Measurements from ENCODE around the gene BICRA.
A peak's percentile ranks its signal among the peaks of the same experiment; 100 is the strongest.
"Not testable (repeated sequence)": the region's sequence is repeated elsewhere in the genome, so short reads cannot be mapped to it uniquely, and the experiment has no call there.

BICRA gene

DNA sequence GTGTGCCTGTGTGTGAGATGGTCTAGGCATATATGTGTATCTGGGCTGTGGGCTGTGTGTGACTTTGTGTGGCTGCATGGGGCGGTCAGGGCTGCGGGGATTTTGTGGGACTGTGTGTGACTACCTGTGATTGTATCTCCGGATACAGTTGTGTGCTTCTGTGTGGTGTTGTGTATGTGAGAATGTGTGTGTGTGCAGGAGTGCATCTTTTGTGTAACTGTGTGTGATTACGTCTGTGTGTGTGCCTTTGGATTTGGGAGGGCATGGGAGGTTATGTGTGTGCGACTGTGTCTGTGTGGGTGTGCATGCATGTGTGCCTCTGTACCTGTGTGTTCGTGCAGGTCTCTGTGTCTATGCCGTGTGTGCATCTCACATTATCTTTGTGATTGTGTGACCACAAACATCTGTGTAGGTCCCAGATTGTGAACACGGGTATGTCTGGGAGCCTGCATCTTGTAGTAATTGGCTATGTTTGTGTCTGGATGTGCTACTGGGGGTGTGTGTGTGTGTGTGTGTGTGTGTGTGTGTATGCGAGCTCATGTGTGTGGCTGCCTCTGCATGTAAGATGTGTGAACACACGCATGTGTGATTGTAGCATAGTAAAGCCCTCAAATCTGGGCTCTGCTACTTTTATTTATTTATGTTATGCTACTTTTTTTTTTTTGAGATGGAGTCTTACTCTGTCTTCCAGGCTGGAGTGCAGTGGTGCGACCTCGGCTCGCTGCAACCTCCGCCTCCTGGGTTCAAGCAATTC lies 111.9 kb downstream of the BICRA start:
- Mint-ChIP-seq H3K4me3 (no peak overlapping the region), H3K27ac (peak overlapping the region; percentile 2), H3K9me3 (peaks cover 10% of the 10 kb centered on the region), H3K36me3 (ENCODE audit: low read depth) (no peaks in the 10 kb centered on the region), H3K27me3 (ENCODE audit: low read depth, poor library complexity) (peaks cover 7% of the 10 kb centered on the region), H3K4me1 (peaks cover 18% of the 10 kb centered on the region)
- TF ChIP-seq, protein P1, sequence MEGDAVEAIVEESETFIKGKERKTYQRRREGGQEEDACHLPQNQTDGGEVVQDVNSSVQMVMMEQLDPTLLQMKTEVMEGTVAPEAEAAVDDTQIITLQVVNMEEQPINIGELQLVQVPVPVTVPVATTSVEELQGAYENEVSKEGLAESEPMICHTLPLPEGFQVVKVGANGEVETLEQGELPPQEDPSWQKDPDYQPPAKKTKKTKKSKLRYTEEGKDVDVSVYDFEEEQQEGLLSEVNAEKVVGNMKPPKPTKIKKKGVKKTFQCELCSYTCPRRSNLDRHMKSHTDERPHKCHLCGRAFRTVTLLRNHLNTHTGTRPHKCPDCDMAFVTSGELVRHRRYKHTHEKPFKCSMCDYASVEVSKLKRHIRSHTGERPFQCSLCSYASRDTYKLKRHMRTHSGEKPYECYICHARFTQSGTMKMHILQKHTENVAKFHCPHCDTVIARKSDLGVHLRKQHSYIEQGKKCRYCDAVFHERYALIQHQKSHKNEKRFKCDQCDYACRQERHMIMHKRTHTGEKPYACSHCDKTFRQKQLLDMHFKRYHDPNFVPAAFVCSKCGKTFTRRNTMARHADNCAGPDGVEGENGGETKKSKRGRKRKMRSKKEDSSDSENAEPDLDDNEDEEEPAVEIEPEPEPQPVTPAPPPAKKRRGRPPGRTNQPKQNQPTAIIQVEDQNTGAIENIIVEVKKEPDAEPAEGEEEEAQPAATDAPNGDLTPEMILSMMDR (IDR thresholded peaks at IDR 0.05): no peak
- DNase-seq: no peak

- Mint-ChIP-seq H3K27ac (no peak overlapping the region), H3K4me1 (peaks cover 18% of the 10 kb centered on the region), H3K4me3 (no peak overlapping the region), H3K36me3 (ENCODE audit: low read depth) (no peaks in the 10 kb centered on the region), H3K27me3 (ENCODE audit: low read depth, poor library complexity) (peaks cover 8% of the 10 kb centered on the region), H3K9me3 (no peaks in the 10 kb centered on the region)
- DNase-seq: no peak
- TF ChIP-seq, protein P1 (IDR thresholded peaks at IDR 0.05): no peak
Measured at GRCh38 chr19:47723581-47723940, 114.6 kb downstream of the BICRA start.

DNA sequence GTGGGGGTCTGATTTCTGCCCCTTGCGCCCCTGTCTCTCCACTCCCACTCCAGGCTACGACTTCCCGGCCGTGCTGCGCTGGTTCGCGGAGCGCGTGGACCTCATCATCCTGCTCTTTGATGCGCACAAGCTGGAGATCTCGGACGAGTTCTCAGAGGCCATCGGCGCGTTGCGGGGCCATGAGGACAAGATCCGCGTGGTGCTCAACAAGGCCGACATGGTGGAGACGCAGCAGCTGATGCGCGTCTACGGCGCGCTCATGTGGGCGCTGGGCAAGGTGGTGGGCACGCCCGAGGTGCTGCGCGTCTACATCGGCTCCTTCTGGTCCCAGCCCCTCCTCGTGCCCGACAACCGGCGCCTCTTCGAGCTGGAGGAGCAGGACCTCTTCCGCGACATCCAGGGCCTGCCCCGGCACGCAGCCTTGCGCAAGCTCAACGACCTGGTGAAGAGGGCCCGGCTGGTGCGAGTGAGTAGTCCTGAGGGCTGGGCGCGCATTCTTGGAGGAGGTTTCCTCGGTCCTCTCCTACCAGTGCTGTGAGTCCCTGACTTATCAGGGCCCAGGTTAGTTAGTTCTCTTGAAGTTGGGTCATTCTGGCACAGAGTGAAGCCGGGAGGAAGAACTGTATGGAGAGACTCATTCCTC lies 116.9 kb downstream of the BICRA start:
- TF ChIP-seq, protein P1 (IDR thresholded peaks at IDR 0.05): no peak
- Mint-ChIP-seq H3K4me1 (peaks cover 13% of the 10 kb centered on the region), H3K4me3 (no peak overlapping the region), H3K36me3 (ENCODE audit: low read depth) (no peaks in the 10 kb centered on the region), H3K27ac (no peak overlapping the region), H3K9me3 (no peaks in the 10 kb centered on the region), H3K27me3 (ENCODE audit: low read depth, poor library complexity) (peaks cover 24% of the 10 kb centered on the region)
- no peak for DNase-seq

- Mint-ChIP-seq H3K27me3 (ENCODE audit: low read depth, poor library complexity) (peaks cover 26% of the 10 kb centered on the region), H3K9me3 (no peaks in the 10 kb centered on the region), H3K36me3 (ENCODE audit: low read depth) (no peaks in the 10 kb centered on the region), H3K4me1 (peaks cover 12% of the 10 kb centered on the region), H3K4me3 (no peak overlapping the region), H3K27ac (no peak overlapping the region)
- TF ChIP-seq, protein P1 (IDR thresholded peaks at IDR 0.05): no peak
- DNase-seq: no peak
Measured at GRCh38 chr19:47726467-47726866, 117.5 kb downstream of the BICRA start.

DNA sequence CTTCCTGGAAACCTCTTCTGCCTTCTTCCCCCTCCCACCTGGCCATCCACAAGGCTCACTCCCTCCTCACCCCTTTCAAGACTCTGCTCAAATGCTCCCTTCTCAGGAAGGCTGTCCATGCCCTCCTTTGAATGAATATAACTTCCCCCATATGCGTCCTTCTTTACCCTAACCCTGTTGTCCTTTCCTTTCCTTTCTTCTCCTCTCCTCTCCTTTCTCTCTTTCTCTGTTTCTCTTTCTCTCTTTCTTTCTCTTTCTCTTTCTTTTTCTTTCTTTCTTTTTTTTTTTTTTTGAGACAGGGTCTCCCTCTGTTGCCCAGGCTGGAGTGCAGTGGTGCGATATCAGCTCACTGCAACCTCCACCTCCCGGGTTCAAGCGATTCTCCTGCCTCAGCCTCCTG lies 119.4 kb downstream of the BICRA start:
- not testable (repeated sequence) for H3K4me3 Mint-ChIP-seq; H3K36me3 Mint-ChIP-seq (ENCODE audit: low read depth); DNase-seq; H3K27ac Mint-ChIP-seq; H3K9me3 Mint-ChIP-seq
- Mint-ChIP-seq H3K27me3 (ENCODE audit: low read depth, poor library complexity) (peaks cover 27% of the 10 kb centered on the region), H3K4me1 (peaks cover 12% of the 10 kb centered on the region)

DNA sequence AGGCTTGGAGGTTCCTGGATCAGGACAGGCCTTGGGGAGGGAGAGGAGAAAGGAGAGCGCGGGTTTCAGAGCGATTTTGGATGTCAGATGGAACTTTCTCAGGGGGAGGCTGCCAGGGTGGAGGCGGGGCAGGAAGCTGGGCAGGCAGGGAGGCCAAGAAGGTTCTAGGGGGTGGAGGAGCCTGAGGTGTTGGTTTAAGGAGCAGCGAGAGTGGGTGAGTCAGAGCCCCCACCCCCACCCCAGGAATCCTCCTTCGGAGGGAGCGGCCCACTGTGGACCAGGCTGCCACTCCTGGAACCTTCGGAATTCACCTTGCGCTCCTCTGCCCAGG lies 120.5 kb downstream of the BICRA start:
- DNase-seq: no peak
- Mint-ChIP-seq H3K4me1 (peaks cover 12% of the 10 kb centered on the region), H3K27ac (no peak overlapping the region)

More for the DNA sequence above, 120.5 kb downstream of the BICRA start:
- Mint-ChIP-seq H3K27me3 (ENCODE audit: low read depth, poor library complexity) (peaks cover 32% of the 10 kb centered on the region), H3K9me3 (no peaks in the 10 kb centered on the region), H3K36me3 (ENCODE audit: low read depth) (no peaks in the 10 kb centered on the region), H3K4me3 (peak overlapping the region; percentile 83)
- TF ChIP-seq, protein P1 (IDR thresholded peaks at IDR 0.05): no peak
